ENCODE measurements around the gene CASP8.

DNA sequence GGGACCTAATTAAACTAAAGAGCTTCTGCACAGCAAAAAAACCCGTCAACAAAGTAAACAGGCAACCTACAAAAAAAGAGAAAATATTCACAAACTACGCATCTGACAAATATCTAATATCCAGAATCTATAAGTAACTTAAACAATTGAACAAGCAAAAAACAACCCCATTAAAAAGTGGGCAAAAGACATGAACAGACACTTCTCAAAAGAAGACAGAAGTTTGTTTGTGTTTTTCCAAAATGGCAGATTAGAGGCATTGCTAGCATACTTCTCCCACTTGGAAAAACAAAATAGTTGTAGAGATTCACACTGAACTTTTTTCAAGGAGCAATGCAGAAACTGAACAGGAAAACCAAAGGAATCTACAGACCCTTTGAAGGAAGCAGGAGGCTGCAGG is 59.2 kb downstream of the CASP8 start:
- TF ChIP-seq POLR2A (IDR thresholded peaks at IDR 0.05; ENCODE audit: low read depth, low read length), result no peak
- no peak for TF ChIP-seq POLR2AphosphoS5 (IDR thresholded peaks at IDR 0.05; ENCODE audit: low read depth, low read length)
- no peak for TF ChIP-seq TAF1 (IDR thresholded peaks at IDR 0.05; ENCODE audit: low read depth, low read length)
- no peak for TF ChIP-seq SPI1 (IDR thresholded peaks at IDR 0.05; ENCODE audit: low read depth, low read length)

Measured in GM12891 (cell line).